ENCODE measurements around the gene UBL3.

The UBL3 gene

GRCh38 chr13:29808264-29808663 lies 42.2 kb downstream of the UBL3 start:
- DNase-seq (ENCODE audit: low spot score): no peak

GRCh38 chr13:29805994-29806979 lies 44.1 kb downstream of the UBL3 start:
- DNase-seq (ENCODE audit: low spot score): no peak

DNA sequence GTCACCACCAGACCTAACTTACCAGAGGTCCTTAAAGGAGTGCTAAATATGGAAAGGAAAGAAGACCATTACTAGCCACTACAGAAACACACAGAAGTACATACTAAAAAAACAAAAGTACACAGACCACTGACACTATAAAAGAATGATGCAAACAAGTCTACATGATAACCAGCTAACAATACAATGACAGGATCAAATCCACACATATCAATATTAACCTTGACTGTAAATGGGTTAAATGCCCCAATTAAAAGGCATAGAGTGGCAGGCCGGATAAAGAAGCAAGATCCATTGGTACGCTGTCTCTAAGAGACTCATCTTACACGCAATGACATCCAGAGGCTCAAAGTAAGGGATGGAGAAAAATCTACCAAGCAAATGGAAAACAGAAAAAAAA lies 47.2 kb downstream of the UBL3 start:
- DNase-seq (ENCODE audit: low spot score): no peak

DNA sequence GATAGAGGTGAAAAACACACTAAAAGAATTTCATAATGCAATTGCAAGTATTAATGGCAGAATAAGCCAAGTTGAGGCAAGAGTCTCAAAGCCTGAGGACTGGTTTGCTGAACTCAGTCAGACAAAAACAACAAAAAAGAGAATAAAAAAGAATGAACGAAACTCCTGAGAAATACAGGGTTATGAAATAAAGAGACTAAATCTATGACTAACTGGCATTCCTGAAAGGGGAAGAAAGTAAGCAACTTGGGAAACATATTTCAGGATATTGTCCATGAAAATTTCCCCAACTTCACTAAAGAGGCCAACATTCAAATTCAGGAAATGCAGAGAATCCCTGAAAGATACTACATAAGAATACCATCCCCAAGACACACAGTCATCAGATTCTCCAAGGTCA lies 47.8 kb downstream of the UBL3 start:
- DNase-seq (ENCODE audit: low spot score): no peak

- DNase-seq (ENCODE audit: low spot score): no peak
Measured at GRCh38 chr13:29801737-29802305, 48.6 kb downstream of the UBL3 start.

GRCh38 chr13:29801102-29801501 lies 49.3 kb downstream of the UBL3 start:
- no peak for DNase-seq (ENCODE audit: low spot score)

GRCh38 chr13:29800687-29801086 lies 49.7 kb downstream of the UBL3 start:
- no peak for DNase-seq (ENCODE audit: low spot score)

DNA sequence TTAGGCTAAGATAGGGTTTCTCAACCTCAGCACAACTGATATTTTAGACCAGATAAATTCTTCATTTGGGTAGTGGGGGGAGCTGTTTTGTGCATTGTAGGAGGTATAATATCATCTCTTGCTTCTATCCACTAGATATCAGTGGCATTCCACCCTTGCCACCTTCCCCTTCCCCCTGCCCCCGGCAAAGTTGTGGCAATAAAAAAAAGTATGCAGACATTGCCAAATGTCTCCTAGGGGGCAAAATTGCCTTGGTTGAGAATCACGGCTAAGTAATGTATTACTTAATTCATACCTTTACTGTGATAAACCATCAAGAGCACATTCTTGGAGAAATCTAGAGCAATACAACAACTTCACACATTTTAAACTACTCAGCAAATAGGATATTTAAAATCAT lies 51.4 kb downstream of the UBL3 start:
- no peak for DNase-seq (ENCODE audit: low spot score)

- DNase-seq (ENCODE audit: low spot score): no peak
Measured at GRCh38 chr13:29791997-29792780, 58.2 kb downstream of the UBL3 start.

- DNase-seq (ENCODE audit: low spot score): no peak
Measured at GRCh38 chr13:29791508-29791907, 58.9 kb downstream of the UBL3 start.

DNA sequence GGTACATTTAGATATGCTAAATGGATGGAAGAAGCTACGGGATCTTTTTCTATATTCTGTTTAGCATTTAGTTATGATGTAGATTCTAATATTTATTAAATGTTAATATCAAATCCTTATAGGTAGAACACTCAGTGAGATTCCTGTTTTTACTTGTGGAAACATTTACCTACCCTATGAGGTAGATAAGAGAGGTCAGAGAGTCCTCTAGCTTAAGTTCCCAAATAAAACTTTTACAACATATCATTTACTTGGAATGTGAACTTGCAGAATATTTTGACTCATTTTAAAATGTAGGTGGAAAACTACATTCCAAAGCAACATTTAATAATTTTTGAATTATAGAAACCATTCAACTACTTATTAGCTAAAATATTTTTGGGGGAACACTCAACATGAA lies 63.7 kb downstream of the UBL3 start:
- DNase-seq (ENCODE audit: low spot score): no peak

GRCh38 chr13:29785978-29786377 lies 64.4 kb downstream of the UBL3 start:
- DNase-seq (ENCODE audit: low spot score): no peak

DNA sequence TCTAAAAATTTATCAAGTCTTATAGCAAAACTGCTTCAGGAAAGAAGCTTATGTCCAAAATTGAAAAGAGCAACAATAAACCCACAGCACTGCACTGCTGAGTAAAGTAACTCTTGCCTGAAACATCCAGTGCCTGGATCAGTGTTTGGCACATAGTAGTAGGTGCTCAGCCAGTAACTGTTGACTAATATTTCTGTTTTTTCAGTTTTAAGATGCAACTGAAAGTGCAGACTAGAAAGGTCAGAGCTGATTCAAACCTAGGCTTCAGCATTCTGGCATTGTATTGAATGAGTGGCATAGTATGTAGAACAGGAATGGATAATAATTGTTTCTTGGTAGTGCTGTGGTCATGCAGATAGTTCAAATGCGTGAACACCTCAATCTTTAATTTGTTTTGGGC lies 67.6 kb downstream of the UBL3 start:
- no peak for DNase-seq (ENCODE audit: low spot score)

GRCh38 chr13:29774830-29775229 lies 75.6 kb downstream of the UBL3 start:
- no peak for DNase-seq (ENCODE audit: low spot score)

GRCh38 chr13:29771247-29771646 lies 79.2 kb downstream of the UBL3 start:
- DNase-seq (ENCODE audit: low spot score): no peak

DNA sequence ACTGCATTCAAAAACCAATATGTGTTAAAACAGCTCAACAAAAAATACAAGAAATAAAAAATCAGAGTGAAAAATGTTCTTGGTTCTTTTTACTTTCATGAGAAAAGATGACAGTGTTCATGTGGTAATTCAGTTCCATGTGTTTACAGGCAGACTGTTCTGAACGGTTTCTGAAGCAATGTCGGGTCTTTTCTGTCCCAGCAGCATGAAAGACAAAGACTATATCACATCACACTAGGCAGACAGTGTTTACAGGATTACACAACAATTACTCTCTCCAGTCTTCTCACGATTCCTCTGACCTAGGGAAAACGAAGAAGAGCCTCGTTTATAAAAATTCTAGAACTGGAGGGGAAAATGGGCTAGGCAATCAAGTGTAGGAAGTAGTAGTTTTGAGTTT lies 83.4 kb downstream of the UBL3 start:
- DNase-seq (ENCODE audit: low spot score): no peak

- DNase-seq (ENCODE audit: low spot score): no peak
Measured at GRCh38 chr13:29763436-29764180, 86.8 kb downstream of the UBL3 start.

DNA sequence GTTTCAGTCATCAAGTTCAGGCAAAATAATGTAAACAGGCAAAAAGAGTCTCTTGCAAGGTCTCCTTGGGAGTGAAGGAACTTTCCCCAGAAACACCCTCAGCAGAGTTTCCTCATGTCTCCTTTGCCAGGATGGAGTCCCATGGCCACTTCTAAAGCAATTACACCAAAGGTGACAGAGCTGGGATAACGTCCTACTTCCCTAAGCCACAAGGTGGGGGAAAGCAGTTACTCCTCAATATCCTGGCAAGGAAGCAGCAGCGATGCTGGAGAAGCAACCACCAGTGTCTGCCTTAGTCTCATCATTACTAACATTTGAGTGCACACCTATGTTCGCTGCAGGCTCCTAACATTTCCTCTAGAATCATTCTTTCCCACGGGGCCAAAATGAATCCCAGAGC lies 88.6 kb downstream of the UBL3 start:
- no peak for DNase-seq (ENCODE audit: low spot score)

GRCh38 chr13:29761160-29761559 lies 89.3 kb downstream of the UBL3 start:
- DNase-seq (ENCODE audit: low spot score): no peak

DNA sequence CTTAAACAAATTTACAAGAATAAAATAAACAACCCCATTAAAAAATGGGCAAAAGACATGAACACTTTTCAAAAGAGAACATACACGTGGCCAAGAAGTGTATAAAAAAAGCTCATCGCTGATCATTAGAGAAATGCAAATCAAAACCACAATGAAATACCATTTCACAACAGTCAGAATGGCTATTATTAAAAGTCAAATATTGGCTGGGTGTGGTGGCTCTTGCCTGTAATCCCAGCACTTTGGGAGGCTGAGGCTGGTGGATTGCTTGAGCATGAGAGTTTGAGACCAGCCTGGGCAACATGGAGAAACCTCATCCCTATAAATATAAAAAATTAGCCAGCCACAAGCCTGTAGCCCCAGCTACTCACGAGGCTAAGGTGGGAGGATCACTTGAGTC lies 89.9 kb downstream of the UBL3 start:
- no peak for DNase-seq (ENCODE audit: low spot score)

DNA sequence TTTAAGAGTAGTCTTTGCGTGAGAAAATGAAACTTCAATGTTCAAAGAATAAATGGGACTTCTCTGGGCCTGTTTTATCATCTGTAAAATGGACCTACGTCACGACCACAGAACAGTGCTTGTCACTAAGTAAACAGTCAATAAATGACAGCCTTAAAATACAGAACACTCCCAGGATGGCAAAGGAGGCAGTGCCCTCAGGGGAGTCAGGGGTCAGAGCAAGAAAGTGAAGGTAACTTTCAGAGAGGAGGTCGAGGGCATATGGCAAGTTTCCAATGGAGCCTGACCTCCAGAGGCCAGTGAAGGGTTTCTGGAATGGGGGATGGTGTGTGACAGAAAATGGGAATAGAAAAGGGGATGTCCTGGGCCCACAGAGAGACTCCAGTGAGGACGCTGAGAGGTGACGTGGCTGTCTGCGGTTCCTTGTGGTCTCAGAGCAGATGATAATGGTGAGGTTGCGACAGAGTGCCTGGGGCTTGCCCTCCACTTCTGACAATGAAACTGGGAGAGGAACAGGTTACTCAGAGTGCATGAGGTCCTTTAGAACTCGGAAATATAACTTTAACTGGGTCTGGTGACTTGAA lies 91.8 kb downstream of the UBL3 start:
- DNase-seq (ENCODE audit: low spot score): no peak

GRCh38 chr13:29756506-29756905 lies 93.9 kb downstream of the UBL3 start:
- no peak for DNase-seq (ENCODE audit: low spot score)
